Measurements from ENCODE around the gene HSPA12B. TPM values are rescaled to one million over a fixed set of nuclear protein-coding genes. Genes with fewer than 3 reads are reported as not detected.

HSPA12B gene
- total and polyA plus RNA-seq, 2 of the 13 experiments (the other 11 are each of a cell fraction or from before 2014, with no cell fraction given), result 0.01 TPM; not detected in 1

DNA sequence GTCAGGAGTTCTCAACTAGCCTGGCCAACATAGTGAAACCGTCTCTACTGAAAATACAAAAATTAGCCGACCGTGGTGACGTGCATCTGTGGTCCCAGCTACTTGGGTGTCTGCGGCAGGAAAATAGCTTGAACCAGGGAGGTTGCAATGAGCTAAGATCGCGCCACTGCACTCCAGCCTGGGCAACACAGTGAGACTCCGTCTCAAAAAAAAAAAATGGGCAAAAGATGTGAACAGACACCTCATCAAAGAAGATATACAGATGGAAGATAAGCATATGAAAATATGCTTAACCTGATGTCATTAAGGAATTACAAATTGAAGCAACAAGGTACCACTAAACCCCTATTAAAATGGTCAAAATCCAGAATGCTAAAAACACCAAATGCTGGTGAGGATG, 9.2 kb upstream of the HSPA12B start:
- FAIRE-seq (no peak), ATAC-seq (no peak), DNase-seq (ENCODE audit: low spot score) (no peak)
- BruUV-seq (replicated peaks), result no TSS peak
- no peak overlapping the region for H2AFZ ChIP-seq (ENCODE audit: low read length)
- no peak overlapping the region for H3K4me3 ChIP-seq (replicated peaks in 1 of 3; ENCODE audit: insufficient read depth in 1 of 3, low read depth in 2 of 3, low read length in 3 of 3)
- POLR2A ChIA-PET, result no interaction called here
- no peaks in the 10 kb centered on the region for H3K36me3 ChIP-seq (replicated peaks in 1 of 2; ENCODE audit: control insufficient read depth in 1 of 2, insufficient read depth in 2 of 2, low read length in 2 of 2)
- peaks cover 0 to 23% of the 10 kb centered on the region in 2 experiments for H3K27me3 ChIP-seq (ENCODE audit: control insufficient read depth in 1 of 2, insufficient read depth in 2 of 2, low read length in 2 of 2)
- intact Hi-C loops (cut with micrococcal nuclease; ENCODE audit: unreplicated experiment) (no loop called here), in situ Hi-C loops (cut with HindIII; ENCODE audit: extremely low pct_ligation_motif_present, low pct_unique_long_range_greater_than_20kb) (no loop called here)
- 47% methylated on average over 8 of the region's 8 CpGs for WGBS (ENCODE audit: low lambda C conversion rate)
- H3K4me2 ChIP-seq (ENCODE audit: low read depth, low read length), result no peak overlapping the region
- H3K9me3 ChIP-seq (ENCODE audit: low read length), result no peaks in the 10 kb centered on the region
- H3K79me2 ChIP-seq (ENCODE audit: insufficient read depth, low read length), result no peaks in the 10 kb centered on the region
- CTCF ChIA-PET (ENCODE audit: low intra/inter-chr PET ratio, low total read pairs), result no interaction called here
- H4K20me1 ChIP-seq (ENCODE audit: insufficient read depth, low read length), result no peaks in the 10 kb centered on the region
- H3K27ac ChIP-seq (ENCODE audit: extremely low read length, insufficient read depth, low read length), result no peak overlapping the region
- H3K9ac ChIP-seq (ENCODE audit: insufficient read depth, low read depth, low read length), result no peak overlapping the region
- no peaks in the 10 kb centered on the region for H3K4me1 ChIP-seq (ENCODE audit: insufficient read depth, low read length)
- no peak for TF ChIP-seq CENPX (CRISPR knock-in tag; IDR thresholded peaks at IDR 0.05)
- peak; percentile 62 for TF ChIP-seq ZNF121 (CRISPR knock-in tag; IDR thresholded peaks at IDR 0.05)
- no peak for TF ChIP-seq ZFP90 (CRISPR knock-in tag; IDR thresholded peaks at IDR 0.05; ENCODE audit: borderline replicate concordance)
- no peak for TF ChIP-seq KLF15 (CRISPR knock-in tag; IDR thresholded peaks at IDR 0.05; ENCODE audit: borderline replicate concordance)
- TF ChIP-seq RBM39 (IDR thresholded peaks at IDR 0.05; ENCODE audit: low read depth, low read length, poor library complexity, severe bottlenecking), result no peak
- no peak for TF ChIP-seq MED13 (CRISPR knock-in tag; IDR thresholded peaks at IDR 0.05)

DNA sequence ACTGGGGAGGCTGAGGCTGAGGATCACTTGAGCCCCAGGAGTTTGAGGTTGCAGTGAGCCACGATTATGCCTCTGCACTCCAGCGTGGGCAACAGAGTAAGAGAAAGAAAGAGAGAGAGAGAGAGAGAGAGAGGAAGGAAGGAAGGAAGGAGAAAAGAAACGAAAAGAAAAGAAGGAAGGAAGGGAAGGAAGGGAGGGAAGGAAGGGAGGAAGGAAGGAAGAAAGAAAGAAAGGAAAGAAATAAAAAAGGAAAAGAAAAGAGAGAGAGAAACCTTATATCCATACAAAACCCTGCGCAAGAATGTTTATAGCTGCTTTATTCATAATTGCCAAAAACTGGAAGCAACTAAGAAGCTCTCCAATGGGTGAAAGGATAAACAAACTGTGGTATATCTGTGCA, 8.1 kb upstream of the HSPA12B start:
- ATAC-seq (no peak), DNase-seq (ENCODE audit: low spot score) (no peak), FAIRE-seq (no peak)
- Histone ChIP-seq H3K9ac (ENCODE audit: insufficient read depth, low read depth, low read length) (no peak overlapping the region), H3K4me2 (ENCODE audit: low read depth, low read length) (no peak overlapping the region), H4K20me1 (ENCODE audit: insufficient read depth, low read length) (no peaks in the 10 kb centered on the region), H2AFZ (ENCODE audit: low read length) (no peak overlapping the region), H3K79me2 (ENCODE audit: insufficient read depth, low read length) (no peaks in the 10 kb centered on the region), H3K36me3 (replicated peaks in 1 of 2; ENCODE audit: control insufficient read depth in 1 of 2, insufficient read depth in 2 of 2, low read length in 2 of 2) (no peaks in the 10 kb centered on the region), H3K4me1 (ENCODE audit: insufficient read depth, low read length) (no peaks in the 10 kb centered on the region), H3K27me3 (ENCODE audit: control insufficient read depth in 1 of 2, insufficient read depth in 2 of 2, low read length in 2 of 2) (peaks cover 7 to 33% of the 10 kb centered on the region in 2 experiments), H3K27ac (ENCODE audit: extremely low read length, insufficient read depth, low read length) (no peak overlapping the region), H3K4me3 (replicated peaks in 1 of 3; ENCODE audit: insufficient read depth in 1 of 3, low read depth in 2 of 3, low read length in 3 of 3) (no peak overlapping the region), H3K9me3 (ENCODE audit: low read length) (no peaks in the 10 kb centered on the region)
- in situ Hi-C loops (cut with HindIII; ENCODE audit: extremely low pct_ligation_motif_present, low pct_unique_long_range_greater_than_20kb), result no loop called here
- 27% methylated on average over 4 of the region's 4 CpGs for WGBS (ENCODE audit: low lambda C conversion rate)
- intact Hi-C loops (cut with micrococcal nuclease; ENCODE audit: unreplicated experiment), result no loop called here
- ChIA-PET POLR2A (no interaction called here), CTCF (ENCODE audit: low intra/inter-chr PET ratio, low total read pairs) (no interaction called here)
- TF ChIP-seq TARDBP (CRISPR knock-in tag; IDR thresholded peaks at IDR 0.05) (no peak), HNRNPLL (IDR thresholded peaks at IDR 0.05; ENCODE audit: low read depth, low read length, poor library complexity, severe bottlenecking) (no peak)
- BruUV-seq (replicated peaks), result no TSS peak

Measured in HepG2 (cell line).